ENCODE data around the gene RHOG. TPM values are rescaled to one million over a fixed set of nuclear protein-coding genes. Genes with fewer than 3 reads are reported as not detected.
"Not testable (repeated sequence)": the region's sequence is repeated elsewhere in the genome, so short reads cannot be mapped to it uniquely, and the experiment has no call there.

The RHOG gene
- 8.1 and 17.7 TPM in 2 replicates for total RNA-seq

DNA sequence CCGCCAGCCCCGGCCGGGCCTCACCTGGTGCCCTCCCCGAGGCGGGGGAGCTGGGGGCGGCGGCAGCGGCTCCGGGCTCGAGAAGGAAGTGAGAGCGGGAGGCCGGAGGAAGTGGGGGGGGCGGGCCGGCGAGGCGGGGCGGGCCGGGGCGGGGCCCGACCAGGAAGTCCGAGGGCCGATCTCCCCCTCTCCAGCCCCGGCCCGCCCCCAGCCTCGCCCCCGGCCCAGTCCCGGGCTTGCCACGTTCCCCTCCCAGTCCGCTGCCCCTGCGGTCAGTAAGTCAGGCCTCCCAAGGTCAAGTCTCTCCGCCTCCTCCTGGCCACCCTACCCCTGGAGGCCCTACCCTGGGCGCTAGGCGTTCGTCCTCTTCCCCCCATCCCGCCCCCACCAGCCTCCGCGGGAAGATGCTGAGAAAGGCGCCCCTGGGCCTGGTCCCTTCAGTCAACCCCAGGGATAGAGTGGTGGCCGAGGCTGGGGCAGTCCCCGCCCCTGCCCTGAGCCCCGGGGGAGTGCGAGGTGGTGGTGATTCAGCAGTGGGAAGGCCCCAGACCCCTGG, at the start of gene RHOG:
Gene RHOG (minus strand): TSS at position 90 of the 556 bp plus-strand sequence. CDS start 12,821 bp downstream, outside the sequence.
- peak in 1 of 2 donors; percentile 79 for DNase-seq (ENCODE audit: low read depth in 2 of 2)

DNA sequence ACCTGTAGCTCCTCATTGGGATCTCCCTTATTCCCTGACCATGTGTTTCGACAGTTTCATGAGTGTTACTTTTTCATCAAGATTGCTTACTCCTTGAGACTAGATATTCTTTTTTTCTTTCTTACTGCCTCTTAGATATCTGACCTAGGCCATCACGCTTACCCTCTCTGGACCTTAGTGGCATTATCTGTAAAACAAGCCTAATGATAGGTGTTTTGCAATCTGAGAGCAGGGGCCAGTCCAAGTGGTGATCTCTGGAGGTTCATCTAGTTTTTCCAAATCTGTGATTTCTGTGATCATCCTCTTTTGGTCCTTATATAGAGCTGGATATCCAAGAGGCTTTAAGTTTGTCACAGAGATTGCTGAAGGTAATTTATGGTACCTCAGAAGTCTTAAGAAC, 49.3 kb upstream of the RHOG start:
- DNase-seq (ENCODE audit: low read depth in 2 of 2) = no peak

DNA sequence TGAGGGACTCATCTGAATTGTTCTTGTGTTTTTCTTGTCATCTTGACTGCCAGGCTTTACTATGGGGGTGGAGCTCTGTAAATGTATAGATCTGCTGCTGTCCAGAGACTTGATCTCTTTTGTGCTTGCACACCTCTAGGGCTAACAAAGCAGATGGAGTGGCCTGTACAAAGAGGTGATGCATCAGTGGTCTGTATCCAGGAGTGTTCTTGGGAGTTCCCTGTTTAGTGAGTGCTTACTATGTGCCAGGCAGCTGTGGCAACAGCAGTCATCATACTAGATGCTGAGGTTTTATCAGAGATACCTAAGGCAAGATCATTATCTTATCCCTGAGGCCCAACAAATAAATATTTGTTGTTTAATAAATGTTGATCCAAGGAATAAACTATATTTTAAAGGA, 48.1 kb upstream of the RHOG start:
- no peak for DNase-seq (ENCODE audit: low read depth in 2 of 2)

DNA sequence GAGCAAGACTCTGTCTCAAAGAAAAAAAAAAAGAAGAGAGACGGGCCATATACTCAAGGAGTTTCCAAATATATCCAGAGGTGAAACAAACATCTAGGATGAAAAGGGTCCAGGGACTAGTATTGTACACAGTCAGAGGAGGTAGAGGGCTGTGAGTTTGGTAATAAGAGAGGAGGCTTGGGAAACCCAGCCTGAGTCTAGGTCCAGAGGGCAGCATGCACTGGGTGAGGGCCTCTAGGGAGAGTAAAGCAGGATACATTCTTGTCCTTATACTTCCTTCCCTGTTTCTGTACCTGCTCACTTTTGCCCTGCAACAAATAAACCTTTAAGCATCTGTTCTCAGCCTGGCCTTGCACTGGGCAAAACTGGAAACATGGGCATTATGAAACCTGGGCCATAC, 46.2 kb upstream of the RHOG start:
- no peak for DNase-seq (ENCODE audit: low read depth in 2 of 2)

DNA sequence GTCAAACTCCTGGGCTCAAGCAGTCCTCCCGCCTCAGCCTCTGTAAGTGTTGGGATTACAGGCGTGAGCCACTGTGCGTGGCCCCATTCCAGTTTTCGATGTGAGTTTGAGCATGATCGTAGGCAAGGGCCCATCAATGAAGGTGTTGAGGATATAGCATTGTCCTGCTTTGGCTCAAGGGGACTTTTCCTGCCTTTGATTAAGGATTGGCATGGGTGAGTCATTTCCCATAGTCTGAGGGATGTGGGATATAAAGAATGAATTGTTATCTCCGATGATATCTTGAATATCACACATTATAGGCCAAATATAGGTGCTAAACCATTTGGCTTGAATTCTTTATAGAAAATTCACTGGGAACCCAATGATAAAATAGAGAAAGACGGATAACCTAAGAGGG, 45.1 kb upstream of the RHOG start:
- DNase-seq (ENCODE audit: low read depth in 2 of 2) = peak in 1 of 2 donors; percentile 74

DNA sequence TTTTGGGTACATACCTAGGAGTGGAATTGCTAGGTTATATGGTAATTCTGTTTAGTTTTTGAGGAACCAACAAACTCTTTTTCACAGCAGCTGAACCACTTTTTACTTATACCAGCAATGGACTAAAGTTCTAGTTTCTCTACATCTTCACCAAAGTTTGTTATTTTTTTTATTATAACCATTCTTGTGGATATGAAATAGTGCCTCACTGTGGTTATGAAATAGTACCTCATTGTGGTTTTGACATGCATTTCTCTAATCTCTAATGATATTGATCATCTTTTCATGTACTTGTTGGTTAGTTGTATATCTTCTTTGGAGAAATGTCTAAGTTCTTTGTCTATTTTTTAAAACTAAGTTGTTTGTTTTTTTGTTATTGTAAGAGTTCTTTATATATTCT, 41.9 kb upstream of the RHOG start:
- no peak for DNase-seq (ENCODE audit: low read depth in 2 of 2)

DNA sequence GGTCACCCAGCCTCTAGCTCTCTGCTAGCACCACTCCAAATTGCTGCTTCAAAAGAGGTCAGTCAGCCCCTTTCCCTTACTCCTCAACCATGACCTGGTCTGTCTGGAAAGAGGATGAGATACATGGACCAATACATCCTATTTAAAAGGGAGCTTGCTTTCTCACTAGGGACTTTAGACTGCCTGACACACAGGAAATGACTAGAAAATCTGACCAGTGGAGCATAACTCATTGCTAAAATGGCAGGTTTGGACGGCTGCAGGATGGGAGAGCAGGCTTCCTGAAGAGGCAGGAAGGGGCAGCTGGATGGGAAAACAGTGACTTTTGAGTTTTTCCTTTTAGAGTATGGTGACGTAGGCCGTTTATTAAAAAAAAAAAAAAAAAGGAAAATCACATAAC, 40.0 kb upstream of the RHOG start:
- DNase-seq (ENCODE audit: low read depth in 2 of 2) = peak; percentile 54 to 73

DNA sequence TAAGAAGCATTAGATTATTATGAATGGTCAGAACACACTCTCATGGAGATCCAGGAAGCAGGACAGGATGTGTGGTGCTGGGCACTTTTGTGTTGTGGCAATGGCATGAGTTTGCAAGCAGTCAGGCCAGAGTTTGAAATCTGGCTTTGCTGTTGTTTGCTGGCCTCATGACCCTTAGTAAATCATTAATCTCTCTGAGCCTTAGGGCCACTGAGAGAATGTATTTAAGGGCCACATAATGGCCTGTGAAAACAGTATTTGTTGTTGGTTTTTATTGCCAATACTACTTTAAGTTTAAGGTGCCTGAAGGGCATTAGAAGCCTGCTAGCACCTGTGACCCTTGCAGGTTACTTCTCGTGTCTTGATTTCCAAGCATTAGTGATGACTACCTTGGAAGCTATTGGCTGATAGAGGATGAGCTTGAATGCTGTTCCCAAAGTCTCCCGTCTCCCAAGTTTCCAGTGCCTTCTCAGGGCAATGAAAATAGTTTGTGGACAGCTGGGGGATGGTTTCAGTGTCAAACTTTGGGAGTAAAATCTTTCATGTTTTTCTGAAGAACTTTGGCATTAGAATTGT, 39.3 kb upstream of the RHOG start:
- DNase-seq (ENCODE audit: low read depth in 2 of 2) = peak; percentile 54 to 69

DNA sequence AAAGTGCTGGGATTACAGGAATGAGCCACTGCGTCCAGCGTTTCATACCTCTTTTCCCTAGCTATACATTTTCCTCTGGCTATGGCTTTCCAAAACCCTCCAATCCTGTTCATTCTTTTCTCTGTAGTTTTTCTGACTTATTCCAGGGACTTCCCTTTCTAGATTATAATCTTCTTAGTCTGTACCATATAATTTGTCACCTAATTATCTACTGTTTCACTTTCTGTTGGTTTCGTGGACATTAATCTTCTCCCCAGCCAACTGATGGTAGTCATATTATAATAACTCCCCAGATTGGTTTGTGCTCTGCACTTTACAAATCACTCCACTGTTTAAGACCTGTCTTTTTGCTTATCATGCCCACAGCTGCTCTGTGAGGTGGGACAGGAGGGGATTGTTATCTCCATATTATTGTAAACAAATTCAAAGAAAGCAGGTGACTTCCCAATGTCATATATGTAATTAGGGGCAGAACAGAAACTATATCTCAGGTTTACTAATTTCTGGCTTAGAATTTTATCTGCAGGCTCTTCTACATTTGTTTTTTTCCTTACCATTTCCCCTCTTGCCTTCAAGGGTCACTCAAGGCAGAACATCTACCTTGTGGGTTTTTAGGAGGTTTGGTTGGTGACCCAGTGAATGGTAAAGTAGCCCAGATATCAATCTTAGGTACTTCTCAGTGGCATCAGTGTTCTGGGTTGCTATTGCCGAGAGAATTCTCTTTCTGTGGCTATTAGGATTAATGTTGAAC, 38.6 kb upstream of the RHOG start:
- no peak for DNase-seq (ENCODE audit: low read depth in 2 of 2)

DNA sequence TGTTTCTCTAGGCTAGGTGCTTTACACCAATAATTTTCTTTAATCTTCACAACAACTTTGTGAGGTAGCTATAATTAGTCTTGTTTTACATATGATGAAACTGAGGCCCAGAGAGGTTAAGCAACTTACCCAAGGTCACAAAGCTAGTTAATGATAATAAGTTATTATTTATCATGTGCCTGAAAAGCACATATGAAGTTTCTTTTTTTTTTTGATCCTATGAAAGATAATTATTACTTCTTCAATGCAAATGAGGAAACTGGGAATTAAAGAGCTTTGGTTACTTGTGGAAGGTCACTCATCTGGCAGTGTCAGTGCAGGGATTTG, 37.5 kb upstream of the RHOG start:
- DNase-seq (ENCODE audit: low read depth in 2 of 2) = no peak

DNA sequence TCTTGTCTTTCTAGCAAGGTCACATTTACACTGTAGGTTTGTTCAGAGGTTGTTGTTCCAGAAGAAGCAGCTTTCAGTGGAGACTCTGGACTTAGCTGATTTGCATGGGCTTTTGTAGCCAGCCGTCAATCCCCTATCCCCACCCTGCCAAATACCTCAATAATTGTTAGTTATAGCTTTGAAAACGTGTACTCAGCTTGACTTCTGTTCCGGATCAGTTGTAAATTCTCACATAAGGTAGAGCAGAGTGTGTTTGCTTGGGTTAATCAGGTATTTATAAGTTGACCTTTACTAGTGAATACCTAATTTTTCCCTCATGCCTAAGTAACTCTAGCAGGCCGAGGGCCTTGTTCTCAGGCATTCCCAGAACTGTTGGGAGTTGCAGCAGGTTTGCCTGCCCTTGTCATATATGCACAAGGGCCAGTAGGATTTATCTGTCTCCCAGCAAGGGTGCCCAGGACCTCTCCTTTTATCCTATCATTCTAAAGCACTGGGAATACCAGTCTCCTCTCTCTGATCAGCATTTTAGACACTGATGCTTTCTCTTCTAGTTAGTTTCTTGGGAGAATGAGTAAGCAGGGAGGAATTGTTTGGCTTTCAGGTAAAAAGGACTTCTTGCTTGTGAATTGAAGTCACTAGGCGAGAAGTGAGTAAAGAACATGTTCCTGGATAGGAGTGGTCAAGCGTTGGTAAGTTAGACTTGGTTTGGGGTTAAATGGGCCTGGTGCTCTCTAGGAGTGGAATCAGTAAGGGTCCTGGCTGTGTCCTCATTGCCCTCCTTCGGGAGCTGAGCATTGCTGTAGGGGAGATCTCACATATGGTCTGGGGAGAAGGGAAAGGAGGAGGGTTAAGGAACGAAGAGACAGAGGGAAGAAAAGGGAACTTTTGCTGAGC, 36.9 kb upstream of the RHOG start:
- no peak for DNase-seq (ENCODE audit: low read depth in 2 of 2)

DNA sequence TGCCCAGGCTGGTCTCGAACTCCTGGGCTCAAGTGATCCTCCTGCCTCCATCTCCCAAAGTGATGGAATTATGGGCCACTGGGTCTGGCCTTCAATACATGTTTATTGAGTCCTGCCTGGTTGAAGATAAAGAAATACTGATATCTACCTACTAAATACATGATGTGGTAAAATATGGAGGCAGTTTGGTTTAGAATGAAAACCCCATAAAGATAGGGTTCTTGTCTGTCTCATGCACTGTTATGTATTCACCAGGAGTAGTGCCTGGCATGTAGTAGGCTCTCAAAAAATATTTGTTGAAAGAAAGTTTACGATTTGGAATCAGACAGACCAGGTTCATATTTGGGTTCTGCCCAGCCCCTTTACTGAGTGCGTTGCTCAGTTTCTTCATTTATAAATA, 35.9 kb upstream of the RHOG start:
- DNase-seq (ENCODE audit: low read depth in 2 of 2) = no peak

DNA sequence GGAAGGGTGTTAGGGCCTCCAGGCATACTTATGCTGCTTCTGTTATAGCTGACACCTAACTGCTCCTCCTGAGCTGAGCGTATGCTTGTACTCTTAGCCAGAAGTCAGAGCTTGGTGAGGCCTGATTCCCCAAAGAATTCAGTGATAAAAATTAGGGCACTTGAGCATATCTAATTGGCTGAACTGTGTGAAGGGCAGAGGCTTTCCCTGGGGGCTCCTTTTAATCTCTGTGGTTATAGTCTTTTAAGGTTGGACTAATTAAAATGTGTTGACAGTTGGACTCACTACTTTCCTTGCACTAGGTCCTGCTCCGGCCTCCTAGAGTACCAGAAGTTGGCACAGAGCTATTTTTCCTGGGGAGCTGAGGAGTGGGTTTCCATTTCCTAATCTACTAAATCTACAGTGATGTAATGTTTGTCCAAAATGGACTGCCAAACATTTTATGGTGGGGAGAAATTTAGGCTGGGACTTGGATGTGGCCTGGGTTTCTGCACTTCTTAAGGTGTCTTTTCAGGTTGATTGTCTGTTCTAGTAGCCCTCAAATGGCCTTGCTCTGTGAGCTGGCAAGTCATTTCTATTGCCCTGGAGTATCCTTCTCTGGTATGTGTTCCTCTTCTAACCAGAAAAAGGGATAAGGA, 33.1 kb upstream of the RHOG start:
- no peak for DNase-seq (ENCODE audit: low read depth in 2 of 2)

DNA sequence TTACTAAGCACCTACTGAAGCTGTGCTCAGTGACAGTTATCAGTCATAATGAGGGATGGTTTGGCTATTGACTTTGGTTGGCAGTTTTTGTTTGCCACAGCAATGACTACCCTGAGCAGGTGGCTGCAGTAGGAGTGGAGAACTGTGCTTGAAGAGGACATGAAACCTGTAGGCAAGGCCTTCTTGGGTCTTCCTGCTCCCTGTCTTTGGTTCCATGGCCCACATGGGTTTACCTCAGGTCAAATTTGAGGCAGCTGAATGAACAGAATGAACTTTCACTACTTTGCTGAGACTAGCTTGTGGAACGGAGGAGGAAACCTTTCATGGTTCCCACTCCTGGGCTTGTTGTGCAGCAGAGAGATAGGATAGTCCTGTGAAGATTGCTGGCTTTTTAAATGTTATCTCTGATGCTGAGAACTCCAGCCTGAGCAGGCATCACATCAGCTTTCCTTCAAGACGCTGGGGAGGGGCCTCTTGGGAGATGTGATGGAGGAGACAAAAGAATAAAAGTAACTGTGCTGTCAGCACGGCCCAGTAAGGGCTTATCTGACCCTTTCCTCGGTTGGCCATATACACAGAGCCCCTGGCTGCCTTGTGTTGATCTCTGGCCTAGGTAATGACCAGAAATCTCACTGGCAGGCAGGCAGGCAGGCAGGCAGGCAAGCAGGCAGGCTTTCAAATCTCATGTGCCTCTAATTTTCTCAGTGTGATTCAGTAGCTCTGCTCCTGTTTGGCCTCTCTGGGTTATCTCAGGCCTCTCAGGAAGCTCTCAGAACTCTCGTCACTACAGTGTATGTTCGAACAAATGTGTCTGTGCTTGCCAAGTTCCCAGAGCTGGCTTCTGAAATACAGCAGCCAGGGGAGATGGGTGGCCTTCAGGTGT, 26.7 kb upstream of the RHOG start:
- DNase-seq (ENCODE audit: low read depth in 2 of 2) = peak; percentile 72 to 85

DNA sequence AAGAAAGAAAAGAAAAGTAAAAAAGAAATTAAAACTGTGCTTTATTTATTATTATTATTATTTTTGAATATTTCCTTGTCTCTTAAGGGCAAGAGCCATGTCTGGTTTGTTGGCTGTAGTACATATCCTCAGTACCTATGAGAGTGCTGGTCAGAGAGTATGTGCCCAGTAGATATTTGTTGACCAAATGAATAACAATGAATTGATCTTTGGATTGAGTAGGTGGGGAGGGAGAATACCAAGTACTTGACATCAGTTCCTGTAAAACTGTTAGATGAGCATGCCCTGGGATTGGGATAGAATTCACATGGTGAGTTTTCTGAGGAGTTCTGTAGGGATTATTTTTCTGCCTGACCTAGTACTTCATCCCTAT, 26.1 kb upstream of the RHOG start:
- DNase-seq (ENCODE audit: low read depth in 2 of 2) = no peak

DNA sequence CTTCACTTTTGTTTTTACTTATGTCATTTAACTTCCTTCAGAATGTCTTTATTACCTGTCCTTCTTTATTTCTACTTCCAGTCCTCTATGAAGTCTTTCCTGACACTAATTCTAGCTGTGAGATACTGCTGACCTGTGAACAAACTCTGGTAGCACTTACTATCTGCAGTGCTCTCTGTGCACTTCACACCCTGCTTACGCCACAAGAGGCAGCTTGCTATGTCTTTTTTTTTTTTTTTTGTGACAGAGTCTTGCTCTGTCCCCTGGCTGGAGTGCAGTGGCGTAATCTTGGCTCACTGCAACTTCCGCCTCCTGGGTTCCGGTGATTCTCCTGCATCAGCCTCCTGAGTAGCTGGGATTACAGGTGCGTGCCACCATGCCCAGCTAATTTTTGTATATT, 25.4 kb upstream of the RHOG start:
- peak in 1 of 2 donors; percentile 48 for DNase-seq (ENCODE audit: low read depth in 2 of 2)

DNA sequence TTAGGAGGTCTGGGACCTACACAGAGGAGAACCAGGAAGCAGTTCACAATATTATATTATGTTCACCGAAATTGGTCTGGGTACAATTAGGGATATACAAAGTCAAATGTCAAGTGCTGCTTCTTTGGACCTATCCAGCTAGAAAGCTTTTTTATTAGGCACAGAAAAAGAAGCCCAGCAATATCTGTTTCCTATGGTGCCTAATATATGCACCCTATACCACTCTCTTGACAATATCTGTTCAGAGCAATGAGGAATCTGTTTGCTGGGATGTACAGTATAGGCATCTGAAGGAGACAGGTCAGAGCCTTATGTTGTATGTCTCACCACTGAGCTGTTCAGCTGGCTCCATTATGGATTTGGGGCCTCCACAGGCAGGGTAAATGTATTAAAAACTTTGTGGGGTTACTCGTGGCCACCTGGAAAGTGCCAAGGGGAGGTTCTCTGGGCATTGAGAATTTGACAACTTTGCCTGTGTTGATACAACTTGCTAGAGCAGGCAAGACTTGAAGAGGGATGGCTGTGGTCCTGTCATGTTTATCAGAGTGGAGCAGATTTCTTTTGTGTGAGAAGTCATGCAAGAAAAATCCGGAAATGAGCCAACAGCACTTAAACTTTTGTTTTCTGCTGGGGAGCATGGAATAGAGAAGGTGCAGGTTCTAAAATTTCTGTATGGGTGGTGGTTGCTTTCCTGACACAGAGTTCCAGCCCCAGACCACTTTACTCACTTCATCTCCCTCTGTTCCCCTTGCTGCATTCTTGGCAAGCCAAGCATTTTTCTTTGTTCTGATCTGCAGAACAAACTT, 24.8 kb upstream of the RHOG start:
- DNase-seq (ENCODE audit: low read depth in 2 of 2) = peak in 1 of 2 donors; percentile 84

DNA sequence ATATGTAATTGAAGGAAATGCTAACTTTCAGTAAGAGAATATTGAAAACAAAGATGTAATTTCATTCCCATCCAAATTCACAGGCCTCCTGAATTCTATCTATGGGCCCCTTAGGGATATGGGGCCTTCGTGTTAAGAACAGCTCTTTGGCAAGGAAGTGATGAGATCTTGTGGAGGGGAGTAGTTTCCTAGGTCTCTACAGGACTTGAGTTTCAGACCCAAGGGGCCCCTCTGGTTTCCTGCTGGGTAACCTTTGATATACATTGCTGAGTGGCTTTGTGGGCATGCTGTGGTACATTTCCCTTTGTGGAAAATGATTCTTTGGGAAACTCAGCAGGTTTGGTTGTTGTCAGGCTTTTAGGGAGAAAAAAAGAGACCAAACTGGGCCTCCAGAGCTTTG, 20.9 kb upstream of the RHOG start:
- no peak for DNase-seq (ENCODE audit: low read depth in 2 of 2)

DNA sequence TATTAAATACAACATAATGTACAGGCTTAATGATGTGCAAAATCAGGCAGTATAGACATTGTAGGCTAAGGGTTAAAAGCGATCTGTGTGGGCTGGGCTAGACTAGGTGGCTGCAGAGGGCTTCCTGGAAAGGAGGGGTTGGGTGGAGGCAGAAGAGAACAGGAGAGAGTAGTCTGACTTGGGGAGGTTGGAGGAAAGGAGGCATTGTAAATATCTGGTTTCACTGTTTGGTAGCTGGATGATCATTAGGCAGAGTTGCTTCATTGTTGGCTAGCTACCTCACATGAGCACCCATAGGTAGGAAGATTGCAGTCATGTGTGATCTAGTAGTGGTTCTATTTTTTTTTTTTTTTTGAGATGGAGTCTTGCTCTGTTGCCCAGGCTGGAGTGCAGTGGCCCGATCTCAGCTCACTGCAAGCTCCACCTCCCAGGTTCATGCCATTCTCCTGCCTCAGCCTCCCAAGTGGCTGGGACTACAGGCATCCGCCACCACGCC, 20.2 kb upstream of the RHOG start:
- DNase-seq (ENCODE audit: low read depth in 2 of 2) = not testable (repeated sequence)

DNA sequence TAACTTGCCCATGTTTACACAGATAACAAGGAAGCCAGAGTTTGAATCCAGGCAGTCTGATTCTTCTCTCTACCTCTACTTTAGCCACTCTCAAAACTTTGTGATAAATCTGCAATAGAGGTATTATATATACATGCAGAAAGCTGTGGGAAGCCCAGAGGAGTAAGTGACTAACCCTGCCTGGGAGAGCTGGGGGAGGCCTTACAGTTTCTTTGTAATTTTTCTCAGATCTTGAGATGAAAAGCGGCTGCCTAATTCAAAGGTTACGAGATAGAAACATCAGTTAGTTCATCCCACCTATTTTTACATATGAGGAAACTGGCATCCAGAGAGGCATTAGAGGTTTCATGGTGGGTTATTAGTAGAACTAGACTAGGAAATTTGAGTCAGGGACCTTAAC, 19.6 kb upstream of the RHOG start:
- no peak for DNase-seq (ENCODE audit: low read depth in 2 of 2)
